Hematopoietic multipotent progenitor cell treated with erythropoietin and hydrocortisone succinate and interleukin-3 and kit ligand, for 17 days (in vitro differentiated cells): ENCODE measurements around the gene TBX10.
A peak's percentile ranks its signal among the peaks of the same experiment; 100 is the strongest.
"Not testable (repeated sequence)": the region's sequence is repeated elsewhere in the genome, so short reads cannot be mapped to it uniquely, and the experiment has no call there.

ENCODE experiments used
- DNase-seq: peaks from one replicate; pipeline ENCODE4 v3.0.0-alpha.2; 2015; ENCODE audit warnings: low spot score

TBX10 gene

DNA sequence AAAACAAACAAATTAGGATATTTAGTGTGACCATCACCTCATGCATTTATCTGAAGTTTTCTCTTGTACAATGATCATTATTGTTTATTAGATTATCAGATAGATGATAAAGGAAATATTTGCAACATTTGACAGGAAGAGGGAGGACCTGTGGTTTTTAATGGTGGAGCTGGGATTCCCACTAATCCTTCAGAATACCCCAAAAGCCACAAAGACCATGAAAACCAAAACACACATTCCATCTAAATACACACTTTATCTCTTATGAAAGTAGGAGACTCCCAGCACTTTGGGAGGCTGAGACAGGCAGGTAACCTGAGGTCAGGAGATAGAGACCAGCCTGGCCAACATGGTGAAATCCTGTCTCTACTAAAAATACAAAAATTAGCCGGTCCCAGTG lies 40.4 kb downstream of the TBX10 start:
- DNase-seq = no peak

DNA sequence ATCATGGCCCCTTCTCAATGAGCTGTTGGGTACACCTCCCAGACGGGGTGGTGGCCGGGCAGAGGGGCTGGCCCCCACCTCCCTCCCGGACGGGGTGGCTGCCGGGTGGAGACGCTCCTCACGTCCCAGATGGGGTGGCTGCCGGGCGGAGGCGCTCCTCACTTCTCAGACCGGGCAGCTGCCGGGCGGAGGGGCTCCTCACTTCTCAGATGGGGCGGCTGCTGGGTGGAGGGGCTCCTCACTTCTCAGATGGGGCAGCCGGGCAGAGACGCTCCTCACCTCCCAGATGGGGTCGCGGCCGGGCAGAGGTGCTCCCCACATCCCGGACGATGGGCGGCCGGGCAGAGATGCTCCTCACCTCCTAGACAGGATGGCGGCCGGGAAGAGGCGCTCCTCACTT lies 41.6 kb downstream of the TBX10 start:
- DNase-seq = not testable (repeated sequence)

DNA sequence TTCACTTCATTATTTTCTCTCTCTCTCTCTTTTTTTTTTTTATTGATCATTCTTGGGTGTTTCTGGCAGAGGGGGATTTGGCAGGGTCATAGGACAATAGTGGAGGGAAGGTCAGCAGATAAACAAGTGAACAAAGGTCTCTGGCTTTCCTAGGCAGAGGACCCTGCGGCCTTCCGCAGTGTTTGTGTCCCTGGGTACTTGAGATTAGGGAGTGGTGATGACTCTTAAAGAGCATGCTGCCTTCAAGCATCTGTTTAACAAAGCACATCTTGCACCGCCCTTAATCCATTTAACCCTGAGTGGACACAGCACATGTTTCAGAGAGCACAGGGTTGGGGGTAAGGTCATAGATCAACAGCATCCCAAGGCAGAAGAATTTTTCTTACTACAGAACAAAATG lies 42.1 kb downstream of the TBX10 start:
- not testable (repeated sequence) for DNase-seq

DNA sequence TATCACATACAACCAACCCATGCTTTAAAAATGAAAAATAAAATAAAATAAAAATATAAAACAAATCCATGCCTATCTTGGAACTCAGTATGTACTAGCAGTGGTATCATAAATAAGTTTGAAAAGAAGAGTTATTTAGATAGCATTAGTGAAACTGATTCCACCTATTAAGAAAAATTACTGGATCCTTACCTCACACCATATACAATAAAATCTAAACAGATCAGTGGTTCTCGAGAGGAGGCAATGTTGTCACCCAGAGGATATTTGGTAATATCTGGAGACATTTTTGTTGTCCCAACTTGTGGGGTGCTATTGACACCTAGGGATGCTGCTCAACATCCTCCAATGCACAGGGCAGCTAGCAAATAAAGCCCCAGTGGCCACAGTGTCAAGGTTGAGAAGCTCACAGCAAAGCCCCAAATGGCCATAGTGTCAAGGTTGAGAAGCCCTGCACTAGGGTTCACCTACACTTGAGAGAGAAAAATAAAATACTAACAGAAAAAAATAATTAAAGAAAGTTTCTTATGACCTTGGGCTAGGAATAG lies 42.7 kb downstream of the TBX10 start:
- DNase-seq = no peak

DNA sequence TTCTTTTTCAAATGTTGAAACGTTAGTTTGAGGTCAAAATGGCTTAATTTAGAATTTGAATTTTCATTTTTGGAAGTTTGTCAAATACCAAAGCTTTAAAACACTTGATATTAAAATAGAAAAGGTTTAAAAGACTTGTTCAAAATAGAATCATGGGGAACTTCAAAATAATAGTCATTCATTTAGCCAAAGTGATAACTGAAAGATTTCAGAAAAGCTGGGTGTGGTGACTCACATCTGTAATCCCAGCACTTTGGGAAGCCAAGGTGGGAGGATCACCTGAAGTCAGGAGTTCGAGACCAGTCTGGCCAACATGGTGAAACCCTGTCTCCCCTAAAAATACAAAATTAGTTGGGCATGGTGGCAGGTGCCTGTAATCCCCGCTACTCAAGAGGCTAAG lies 45.1 kb downstream of the TBX10 start:
- no peak for DNase-seq

DNA sequence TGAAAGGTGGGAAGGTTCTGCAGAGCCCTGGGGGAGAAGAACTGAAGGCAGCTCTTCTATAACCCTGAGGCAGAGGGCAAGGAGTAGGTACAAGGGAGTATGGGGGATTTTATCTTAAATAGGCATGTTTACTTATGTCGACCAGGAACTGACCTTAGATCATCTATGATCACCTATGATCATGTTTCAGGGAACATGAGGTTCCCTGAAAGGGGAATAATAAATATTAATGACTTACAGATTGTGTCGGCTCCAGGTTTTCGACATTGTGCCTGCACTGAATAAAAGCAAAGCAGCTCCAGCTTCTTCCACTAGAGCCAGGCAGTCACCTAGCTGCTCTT lies 46.0 kb downstream of the TBX10 start:
- DNase-seq = no peak

DNA sequence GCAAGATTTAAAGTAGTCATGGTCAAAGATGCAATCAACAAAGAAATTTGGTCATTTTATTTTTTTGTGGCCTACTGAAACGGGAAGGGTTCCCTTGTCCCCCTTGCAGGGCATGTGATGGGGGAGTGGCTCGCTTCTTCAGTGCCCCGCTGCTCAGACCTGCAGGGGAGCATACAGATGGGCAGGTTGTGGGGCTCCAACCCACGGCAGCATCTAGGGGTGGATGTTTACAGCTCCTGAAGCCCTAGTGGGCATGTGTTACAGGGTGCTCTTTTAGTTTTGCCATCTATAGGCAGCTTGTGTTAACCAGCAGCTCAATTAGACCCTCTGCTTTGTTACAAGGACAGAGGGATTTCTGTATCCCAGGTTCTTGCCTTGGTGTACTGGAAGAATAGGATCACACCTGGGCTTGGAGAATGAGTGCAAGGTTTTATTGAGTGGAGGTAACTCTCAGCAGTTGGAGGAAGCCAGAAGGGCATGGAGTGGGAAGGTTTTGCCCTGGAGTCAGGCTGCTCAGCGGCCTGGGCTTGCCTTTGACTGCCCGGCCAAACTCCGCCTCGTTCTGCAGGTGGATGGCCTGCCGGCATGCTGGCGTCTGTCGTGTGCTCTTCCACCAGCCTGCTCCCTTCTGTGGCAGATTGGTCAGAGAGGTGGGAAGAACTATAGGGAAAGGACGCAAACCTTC lies 46.5 kb downstream of the TBX10 start:
- DNase-seq = no peak

DNA sequence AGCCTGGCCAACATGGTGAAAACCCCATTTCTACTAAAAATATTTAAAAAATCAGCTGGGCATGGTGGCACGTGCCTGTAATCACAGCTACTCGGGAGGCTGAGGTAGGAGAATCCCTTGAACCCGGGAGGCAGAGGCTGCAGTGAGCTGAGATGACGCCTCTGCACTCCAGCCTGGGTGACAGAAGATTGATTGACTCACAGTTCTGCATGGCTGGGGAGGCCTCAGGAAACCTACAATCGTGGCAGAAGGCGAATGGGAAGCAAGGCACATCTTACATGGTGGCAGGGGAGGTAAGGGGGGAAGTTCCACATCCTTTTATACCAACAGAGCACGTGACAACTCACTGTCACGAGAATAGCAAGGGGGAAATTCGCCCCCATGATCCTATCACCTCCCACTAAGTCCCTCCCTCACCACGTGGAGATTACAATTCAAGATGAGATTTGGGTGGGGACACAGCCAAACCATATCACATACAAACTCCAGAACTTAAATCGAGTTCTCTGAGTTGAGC lies 50.6 kb downstream of the TBX10 start:
- not testable (repeated sequence) for DNase-seq

DNA sequence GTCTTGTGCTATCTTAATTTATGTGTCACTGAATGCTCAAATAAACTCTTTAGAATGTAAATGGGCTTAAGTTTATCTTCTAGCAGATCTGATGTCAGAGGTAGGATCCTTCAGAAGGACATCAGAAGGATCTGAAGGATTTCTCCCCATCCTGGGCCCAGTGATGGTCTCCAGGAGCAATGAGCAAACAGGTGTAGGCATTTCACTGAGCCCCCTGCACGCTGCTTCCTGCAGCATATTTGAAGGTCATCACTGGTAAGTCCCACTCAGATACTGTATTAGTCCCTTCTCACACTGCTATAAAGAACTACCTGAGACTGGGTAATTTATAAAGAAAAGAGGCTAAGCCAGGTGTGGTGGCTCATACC lies 51.4 kb downstream of the TBX10 start:
- DNase-seq = no peak

DNA sequence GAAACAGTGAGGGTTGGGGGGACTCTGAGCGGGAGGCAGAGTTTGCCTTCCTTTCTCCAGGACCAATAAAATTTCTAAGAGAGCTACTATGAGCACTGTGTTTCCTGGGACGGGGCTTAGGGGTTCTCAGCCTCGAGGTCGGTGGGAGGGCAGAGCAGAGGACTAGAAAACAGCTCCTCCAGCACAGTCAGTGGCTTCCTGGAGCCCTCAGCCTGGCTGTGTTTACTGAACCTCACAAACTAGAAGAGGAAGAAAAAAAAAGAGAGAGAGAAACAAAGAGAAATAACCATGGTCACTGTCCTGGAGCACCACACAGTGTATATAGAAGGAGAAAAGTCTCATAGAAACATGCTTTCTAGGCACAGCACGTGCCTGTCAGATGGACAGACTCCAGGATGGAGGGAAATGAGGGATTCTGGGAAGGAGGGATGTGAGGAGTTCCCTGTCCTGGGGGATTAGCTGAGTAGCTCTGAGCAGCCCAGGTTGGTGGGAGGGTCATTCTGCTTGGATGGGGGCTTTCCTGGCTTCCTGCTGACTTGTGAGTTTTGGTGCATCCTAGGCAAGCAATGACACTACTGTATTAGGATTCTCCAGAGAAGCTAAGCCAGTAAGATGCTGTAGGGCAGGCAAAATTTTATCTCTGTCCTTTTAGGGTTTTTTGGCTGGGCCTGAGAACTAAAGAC lies 52.9 kb downstream of the TBX10 start:
- no peak for DNase-seq

DNA sequence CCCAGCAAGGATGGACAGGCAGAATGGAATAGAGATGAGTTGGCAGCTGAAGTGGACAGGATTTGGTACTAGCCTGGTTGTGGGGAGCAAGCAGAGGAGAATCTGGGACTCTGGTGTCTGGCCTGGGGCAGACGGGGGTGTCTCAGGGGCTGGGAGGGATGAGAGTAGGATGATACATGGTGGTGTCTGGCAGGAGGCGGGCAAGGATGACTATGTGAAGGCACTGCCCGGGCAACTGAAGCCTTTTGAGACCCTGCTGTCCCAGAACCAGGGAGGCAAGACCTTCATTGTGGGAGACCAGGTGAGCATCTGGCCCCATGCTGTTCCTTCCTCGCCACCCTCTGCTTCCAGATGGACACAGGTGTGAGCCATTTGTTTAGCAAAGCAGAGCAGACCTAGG lies 53.7 kb downstream of the TBX10 start:
- no peak for DNase-seq

DNA sequence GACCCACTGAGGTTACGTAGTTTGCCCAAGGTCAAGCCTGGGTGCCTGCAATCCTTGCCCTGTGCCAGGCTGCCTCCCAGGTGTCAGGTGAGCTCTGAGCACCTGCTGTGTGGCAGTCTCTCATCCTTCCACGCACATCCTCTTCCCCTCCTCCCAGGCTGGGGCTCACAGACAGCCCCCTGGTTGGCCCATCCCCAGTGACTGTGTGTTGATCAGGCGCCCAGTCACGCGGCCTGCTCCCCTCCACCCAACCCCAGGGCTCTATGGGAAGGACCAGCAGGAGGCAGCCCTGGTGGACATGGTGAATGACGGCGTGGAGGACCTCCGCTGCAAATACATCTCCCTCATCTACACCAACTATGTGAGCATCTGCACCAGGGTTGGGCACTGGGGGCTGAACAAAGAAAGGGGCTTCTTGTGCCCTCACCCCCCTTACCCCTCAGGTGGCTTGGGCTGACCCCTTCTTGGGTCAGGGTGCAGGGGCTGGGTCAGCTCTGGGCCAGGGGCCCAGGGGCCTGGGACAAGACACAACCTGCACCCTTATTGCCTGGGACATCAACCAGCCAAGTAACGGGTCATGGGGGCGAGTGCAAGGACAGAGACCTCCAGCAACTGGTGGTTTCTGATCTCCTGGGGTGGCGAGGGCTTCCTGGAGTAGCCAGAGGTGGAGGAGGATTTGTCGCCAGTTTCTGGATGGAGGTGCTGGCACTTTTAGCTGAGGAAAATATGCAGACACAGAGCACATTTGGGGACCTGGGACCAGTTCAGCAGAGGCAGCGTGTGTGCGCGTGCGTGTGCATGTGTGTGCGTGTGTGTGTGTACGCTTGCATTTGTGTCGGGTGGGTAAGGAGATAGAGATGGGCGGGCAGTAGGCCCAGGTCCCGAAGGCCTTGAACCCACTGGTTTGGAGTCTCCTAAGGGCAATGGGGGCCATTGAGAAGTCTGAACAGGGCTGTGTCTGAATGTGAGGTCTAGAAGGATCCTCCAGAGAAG lies 54.4 kb downstream of the TBX10 start:
- DNase-seq = no peak

DNA sequence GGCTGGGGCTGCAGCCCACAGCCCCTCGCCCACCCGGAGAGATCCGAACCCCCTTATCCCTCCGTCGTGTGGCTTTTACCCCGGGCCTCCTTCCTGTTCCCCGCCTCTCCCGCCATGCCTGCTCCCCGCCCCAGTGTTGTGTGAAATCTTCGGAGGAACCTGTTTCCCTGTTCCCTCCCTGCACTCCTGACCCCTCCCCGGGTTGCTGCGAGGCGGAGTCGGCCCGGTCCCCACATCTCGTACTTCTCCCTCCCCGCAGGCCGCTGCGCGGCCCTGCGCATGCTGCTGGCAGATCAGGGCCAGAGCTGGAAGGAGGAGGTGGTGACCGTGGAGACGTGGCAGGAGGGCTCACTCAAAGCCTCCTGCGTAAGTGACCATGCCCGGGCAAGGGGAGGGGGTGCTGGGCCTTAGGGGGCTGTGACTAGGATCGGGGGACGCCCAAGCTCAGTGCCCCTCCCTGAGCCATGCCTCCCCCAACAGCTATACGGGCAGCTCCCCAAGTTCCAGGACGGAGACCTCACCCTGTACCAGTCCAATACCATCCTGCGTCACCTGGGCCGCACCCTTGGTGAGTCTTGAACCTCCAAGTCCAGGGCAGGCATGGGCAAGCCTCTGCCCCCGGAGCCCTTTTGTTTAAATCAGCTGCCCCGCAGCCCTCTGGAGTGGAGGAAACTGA lies 55.2 kb downstream of the TBX10 start:
- no peak for DNase-seq

DNA sequence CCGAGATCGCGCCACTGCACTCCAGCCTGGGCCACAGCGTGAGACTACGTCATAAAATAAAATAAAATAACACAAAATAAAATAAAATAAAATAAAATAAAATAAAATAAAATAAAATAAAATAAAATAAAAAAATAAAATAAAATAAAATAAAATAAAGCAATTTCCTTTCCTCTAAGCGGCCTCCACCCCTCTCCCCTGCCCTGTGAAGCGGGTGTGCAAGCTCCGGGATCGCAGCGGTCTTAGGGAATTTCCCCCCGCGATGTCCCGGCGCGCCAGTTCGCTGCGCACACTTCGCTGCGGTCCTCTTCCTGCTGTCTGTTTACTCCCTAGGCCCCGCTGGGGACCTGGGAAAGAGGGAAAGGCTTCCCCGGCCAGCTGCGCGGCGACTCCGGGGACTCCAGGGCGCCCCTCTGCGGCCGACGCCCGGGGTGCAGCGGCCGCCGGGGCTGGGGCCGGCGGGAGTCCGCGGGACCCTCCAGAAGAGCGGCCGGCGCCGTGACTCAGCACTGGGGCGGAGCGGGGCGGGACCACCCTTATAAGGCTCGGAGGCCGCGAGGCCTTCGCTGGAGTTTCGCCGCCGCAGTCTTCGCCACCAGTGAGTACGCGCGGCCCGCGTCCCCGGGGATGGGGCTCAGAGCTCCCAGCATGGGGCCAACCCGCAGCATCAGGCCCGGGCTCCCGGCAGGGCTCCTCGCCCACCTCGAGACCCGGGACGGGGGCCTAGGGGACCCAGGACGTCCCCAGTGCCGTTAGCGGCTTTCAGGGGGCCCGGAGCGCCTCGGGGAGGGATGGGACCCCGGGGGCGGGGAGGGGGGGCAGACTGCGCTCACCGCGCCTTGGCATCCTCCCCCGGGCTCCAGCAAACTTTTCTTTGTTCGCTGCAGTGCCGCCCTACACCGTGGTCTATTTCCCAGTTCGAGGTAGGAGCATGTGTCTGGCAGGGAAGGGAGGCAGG lies 56.0 kb downstream of the TBX10 start, which contains the start of gene GSTP1:
TSS of gene GSTP1 (plus strand) at position 566 of the 958 bp plus-strand sequence. CDS start at position 598, 32 bp downstream.
- DNase-seq = peak; percentile 36

DNA sequence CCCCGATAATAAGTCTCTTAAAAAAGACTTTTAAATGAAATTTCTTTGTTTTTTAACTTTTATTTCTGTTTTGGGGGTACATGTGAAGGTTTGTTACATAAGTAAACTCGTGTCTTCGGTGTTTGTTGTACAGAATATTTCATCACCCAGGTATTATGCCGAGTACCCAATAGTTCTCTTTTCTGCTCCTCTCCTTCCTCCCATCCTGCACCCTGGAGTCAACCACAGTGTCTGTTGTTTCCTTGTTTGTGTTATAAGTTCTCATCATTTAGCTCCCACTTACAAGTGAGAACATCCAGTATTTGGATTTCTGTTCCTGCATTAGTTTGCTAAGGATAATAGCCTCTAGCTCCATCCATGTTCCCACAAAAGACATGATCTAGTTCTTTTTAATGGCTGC lies 57.6 kb downstream of the TBX10 start:
- no peak for DNase-seq

DNA sequence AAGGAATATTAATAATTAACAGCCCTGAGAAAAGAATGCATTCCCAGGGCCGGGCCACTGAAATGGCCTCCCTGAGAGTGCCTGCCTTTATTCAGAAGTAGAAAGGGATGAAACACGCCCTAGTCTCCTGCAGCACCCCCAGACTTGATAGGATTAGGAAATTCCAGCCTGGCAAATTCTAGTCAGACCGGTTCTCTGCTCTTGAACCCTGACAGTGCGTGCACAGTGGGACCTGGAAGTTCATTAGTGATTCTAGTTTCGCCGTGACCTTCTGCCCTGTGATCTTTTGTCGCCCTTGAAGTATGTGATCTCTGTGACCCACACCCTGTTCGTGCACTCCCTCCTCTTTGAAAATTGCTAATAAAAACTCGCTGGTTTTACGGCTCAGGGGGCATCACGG lies 58.1 kb downstream of the TBX10 start:
- no peak for DNase-seq
